CD14-positive monocyte (primary cell): ENCODE results near the gene KIAA0408. TPM values are rescaled to one million over a fixed set of nuclear protein-coding genes. Genes with fewer than 3 reads are reported as not detected.
A peak's percentile ranks its signal among the peaks of the same experiment; 100 is the strongest.

ENCODE experiments used
- DNase-seq, 3 donors: peaks; one replicate each; pipeline ENCODE4 v3.0.0-alpha.2; 2011 to 2022
- H2AFZ ChIP-seq: 2 replicates; pipeline ENCODE4 v1.6.0; 2012; ENCODE audit warnings: mild to moderate bottlenecking, low read depth, low read length, inconsistent platforms; ENCODE audit not compliant: insufficient read depth, poor library complexity, severe bottlenecking
- H3K27ac ChIP-seq, 2 donors: 1 replicate in 1 of 2; 2 replicates in 1 of 2; pipeline ENCODE4 v1.5.1; 2012 to 2013; ENCODE audit warnings: low read length in 2 of 2, control low read depth in 1 of 2, inconsistent platforms in 1 of 2, low read depth in 1 of 2, mild to moderate bottlenecking in 1 of 2
- H3K27me3 ChIP-seq, 2 donors: one replicate each; pipeline versions ENCODE4 v1.6.0 to v1.6.1; 2011 to 2013; ENCODE audit warnings: low read length in 2 of 2; ENCODE audit not compliant: control insufficient read depth in 2 of 2, insufficient read depth in 2 of 2
- H3K36me3 ChIP-seq, 2 donors: replicated peaks in 1 of 2; 1 replicate in 1 of 2; 2 replicates in 1 of 2; pipeline versions ENCODE4 v1.5.1 to v1.6.1; 2012 to 2013; ENCODE audit warnings: low read length in 2 of 2, control low read depth in 1 of 2, inconsistent platforms in 1 of 2, mild to moderate bottlenecking in 1 of 2; ENCODE audit not compliant: insufficient read depth in 2 of 2, control insufficient read depth in 1 of 2
- H3K4me1 ChIP-seq, 2 donors: 1 replicate in 1 of 2; 2 replicates in 1 of 2; pipeline versions ENCODE4 v1.5.1 to v1.6.1; 2012 to 2013; ENCODE audit warnings: low read length in 2 of 2, control low read depth in 1 of 2, inconsistent platforms in 1 of 2, mild to moderate bottlenecking in 1 of 2, moderate library complexity in 1 of 2; ENCODE audit not compliant: insufficient read depth in 2 of 2, control insufficient read depth in 1 of 2
- H3K4me2 ChIP-seq: replicated peaks from 2 replicates; pipeline ENCODE3; 2012; ENCODE audit warnings: low read length, moderate library complexity, mild to moderate bottlenecking; ENCODE audit not compliant: poor library complexity, severe bottlenecking; ENCODE audit errors: extremely low read depth
- H3K4me3 ChIP-seq, 3 experiments: fragments of 200-600 bp in 1 of 3; sonication (generic) in 1 of 3; replicated peaks in 1 of 3; 1 replicate in 2 of 3; 2 replicates in 1 of 3; pipeline ENCODE4 v1.5.1; 2011 to 2013; ENCODE audit warnings: low read length in 3 of 3, mild to moderate bottlenecking in 3 of 3, control low read depth in 2 of 3, low read depth in 2 of 3, inconsistent platforms in 1 of 3, moderate library complexity in 1 of 3
- H3K79me2 ChIP-seq: 2 replicates; pipeline ENCODE4 v1.6.0; 2012; ENCODE audit warnings: mild to moderate bottlenecking, control low read depth, inconsistent platforms, low read length, moderate library complexity; ENCODE audit not compliant: insufficient read depth
- H3K9ac ChIP-seq: 2 replicates; pipeline ENCODE4 v1.6.0; 2017; ENCODE audit warnings: low read length, mild to moderate bottlenecking; ENCODE audit not compliant: insufficient read depth, poor library complexity, severe bottlenecking
- H3K9me3 ChIP-seq, 2 donors: replicated peaks in 1 of 2; 1 replicate in 1 of 2; 2 replicates in 1 of 2; pipeline versions ENCODE4 v1.5.1 to v1.6.1; 2012 to 2013; ENCODE audit warnings: low read length in 2 of 2, control low read depth in 1 of 2; ENCODE audit not compliant: control insufficient read depth in 1 of 2, insufficient read depth in 1 of 2
- H4K20me1 ChIP-seq: 2 replicates; pipeline ENCODE4 v1.6.0; 2012; ENCODE audit warnings: mild to moderate bottlenecking, low read length, control low read depth, moderate library complexity; ENCODE audit not compliant: insufficient read depth
- H3K27ac Mint-ChIP-seq, 7 donors: one replicate each; pipeline ENCODE4 v1.8.0; 2020; ENCODE audit warnings: mild to moderate bottlenecking in 7 of 7, mixed read lengths in 7 of 7, moderate library complexity in 6 of 7, inconsistent platforms in 2 of 7
- H3K27me3 Mint-ChIP-seq, 3 donors: one replicate each; pipeline ENCODE4 v1.8.0; 2021 to 2022; ENCODE audit warnings: low read depth in 3 of 3, mild to moderate bottlenecking in 3 of 3, mixed read lengths in 3 of 3, moderate library complexity in 3 of 3, inconsistent platforms in 1 of 3
- H3K36me3 Mint-ChIP-seq, 2 donors: one replicate each; pipeline ENCODE4 v1.8.0; 2020; ENCODE audit warnings: mixed read lengths in 2 of 2, inconsistent platforms in 1 of 2, mild to moderate bottlenecking in 1 of 2
- H3K4me1 Mint-ChIP-seq: one replicate; pipeline ENCODE4 v1.8.0; 2020; ENCODE audit warnings: mild to moderate bottlenecking, mixed read lengths
- H3K4me3 Mint-ChIP-seq, 2 donors: one replicate each; pipeline ENCODE4 v1.8.0; 2020; ENCODE audit warnings: mild to moderate bottlenecking in 2 of 2, mixed read lengths in 2 of 2, moderate library complexity in 1 of 2
- H3K9me3 Mint-ChIP-seq, 7 donors: one replicate each; pipeline ENCODE4 v1.8.0; 2020 to 2022; ENCODE audit warnings: mixed read lengths in 7 of 7, mild to moderate bottlenecking in 6 of 7, moderate library complexity in 6 of 7, inconsistent platforms in 2 of 7
- WGBS: methylation state at CpG from one replicate; pipeline ENCODE4 v1.1.5; 2013; ENCODE audit warnings: missing lambda C conversion rate; ENCODE audit not compliant: insufficient coverage; 5-methylcytosine and 5-hydroxymethylcytosine counted together
- intact Hi-C, 2 donors: fragments of 100-400 bp; cut with micrococcal nuclease; formaldehyde crosslinking; loops; one replicate each; pipeline versions ENCODE4 v1.15.0 to v1.15.1; 2023
- polyA plus RNA-seq, 3 donors: library from polyadenylated mRNA; depleted of rRNA in 1 of 3; unstranded in 2 of 3; stranded (reverse) in 1 of 3; fragments of 300-500 nt in 2 of 3; fragments of >200 nt in 1 of 3; fragmentation: Illumina TruSeq in 2 of 3; gene quantifications; 1 replicate in 2 of 3; 2 replicates in 1 of 3; pipeline ENCODE4 v1.2.3, GENCODE V29; 2012 to 2021
- TF ChIP-seq, protein P1 (sequence below): fragments of 200-600 bp; IDR thresholded peaks from one replicate; pipeline ENCODE4 v1.8.0; 2022; ENCODE audit warnings: antibody characterized with exemption, mild to moderate bottlenecking

The KIAA0408 gene
- polyA plus RNA-seq, 3 donors: 0.03 TPM; not detected in 2

DNA sequence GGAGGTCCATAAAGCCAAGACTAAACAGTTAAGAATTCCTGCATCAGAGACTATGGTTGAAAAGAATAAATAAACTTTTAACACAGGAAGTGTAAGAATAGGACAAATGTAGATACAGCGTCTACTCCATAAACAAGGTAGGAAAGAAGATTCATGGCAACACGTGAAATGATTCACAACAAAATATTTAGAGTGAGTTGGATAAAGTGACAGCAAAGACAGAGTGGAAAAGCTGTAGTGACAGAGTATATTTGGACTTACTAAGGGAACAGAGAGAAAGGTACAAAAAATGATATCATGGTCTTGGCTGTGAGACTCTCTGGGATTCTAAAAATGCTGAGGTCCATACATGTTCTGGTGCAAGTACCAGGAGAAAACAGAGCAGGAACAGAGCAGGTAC, 21.9 kb upstream of the KIAA0408 start:
- Histone ChIP-seq H3K4me2 (no peak overlapping the region), H2AFZ (no peak overlapping the region), H3K79me2 (no peaks in the 10 kb centered on the region), H3K9ac (no peak overlapping the region), H4K20me1 (no peaks in the 10 kb centered on the region), H3K4me1 (peaks cover 5 to 6% of the 10 kb centered on the region in 2 donors), H3K4me3 (no peak overlapping the region), H3K27ac (no peak overlapping the region), H3K27me3 (peaks cover 0 to 7% of the 10 kb centered on the region in 2 donors), H3K36me3 (no peaks in the 10 kb centered on the region), H3K9me3 (peaks cover 0 to under 1% of the 10 kb centered on the region in 2 donors)
- no peak for DNase-seq
- intact Hi-C loops: no loop called here
- Mint-ChIP-seq H3K4me3 (no peak overlapping the region), H3K36me3 (no peaks in the 10 kb centered on the region), H3K27ac (no peak overlapping the region), H3K9me3 (peaks cover under 1 to 4% (median 2%) of the 10 kb centered on the region in 7 donors), H3K4me1 (peaks cover 15% of the 10 kb centered on the region), H3K27me3 (peaks cover 0 to 4% (median 3%) of the 10 kb centered on the region in 3 donors)
- TF ChIP-seq, protein P1, sequence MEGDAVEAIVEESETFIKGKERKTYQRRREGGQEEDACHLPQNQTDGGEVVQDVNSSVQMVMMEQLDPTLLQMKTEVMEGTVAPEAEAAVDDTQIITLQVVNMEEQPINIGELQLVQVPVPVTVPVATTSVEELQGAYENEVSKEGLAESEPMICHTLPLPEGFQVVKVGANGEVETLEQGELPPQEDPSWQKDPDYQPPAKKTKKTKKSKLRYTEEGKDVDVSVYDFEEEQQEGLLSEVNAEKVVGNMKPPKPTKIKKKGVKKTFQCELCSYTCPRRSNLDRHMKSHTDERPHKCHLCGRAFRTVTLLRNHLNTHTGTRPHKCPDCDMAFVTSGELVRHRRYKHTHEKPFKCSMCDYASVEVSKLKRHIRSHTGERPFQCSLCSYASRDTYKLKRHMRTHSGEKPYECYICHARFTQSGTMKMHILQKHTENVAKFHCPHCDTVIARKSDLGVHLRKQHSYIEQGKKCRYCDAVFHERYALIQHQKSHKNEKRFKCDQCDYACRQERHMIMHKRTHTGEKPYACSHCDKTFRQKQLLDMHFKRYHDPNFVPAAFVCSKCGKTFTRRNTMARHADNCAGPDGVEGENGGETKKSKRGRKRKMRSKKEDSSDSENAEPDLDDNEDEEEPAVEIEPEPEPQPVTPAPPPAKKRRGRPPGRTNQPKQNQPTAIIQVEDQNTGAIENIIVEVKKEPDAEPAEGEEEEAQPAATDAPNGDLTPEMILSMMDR: no peak
- WGBS: no CpG with 5 or more reads among the region's 2 CpGs

DNA sequence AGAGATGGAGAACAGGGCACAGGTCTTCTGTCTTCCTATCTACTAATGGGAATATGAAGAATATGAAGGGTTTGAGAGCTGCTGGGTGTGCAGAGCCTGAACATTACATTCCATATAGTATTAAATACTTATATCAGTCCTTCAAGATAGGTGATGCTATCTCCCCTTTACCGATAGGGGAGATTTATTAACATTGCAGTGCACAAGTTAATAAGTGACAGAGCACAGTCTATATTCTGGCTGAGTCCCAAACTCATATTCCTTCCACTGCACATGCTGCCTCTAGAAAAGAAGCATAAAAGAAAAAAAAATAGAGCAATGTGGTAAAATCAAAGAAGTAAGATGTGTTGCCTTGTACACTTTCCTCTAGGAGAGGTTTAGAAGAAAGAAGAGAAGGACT, 18.5 kb upstream of the KIAA0408 start:
- Histone ChIP-seq H4K20me1 (no peaks in the 10 kb centered on the region), H3K9me3 (peaks cover 6 to 14% of the 10 kb centered on the region in 2 donors), H3K9ac (no peak overlapping the region), H3K4me2 (no peak overlapping the region), H3K79me2 (no peaks in the 10 kb centered on the region), H3K27ac (no peak overlapping the region), H3K27me3 (peaks cover 0 to 16% of the 10 kb centered on the region in 2 donors), H3K4me1 (no peaks in the 10 kb centered on the region), H3K36me3 (no peaks in the 10 kb centered on the region), H3K4me3 (no peak overlapping the region), H2AFZ (no peak overlapping the region)
- Mint-ChIP-seq H3K27ac (peak overlapping the region in 1 of 7 donors; percentile 60), H3K9me3 (peaks cover 11 to 18% (median 15%) of the 10 kb centered on the region in 7 donors), H3K36me3 (no peaks in the 10 kb centered on the region), H3K4me1 (peaks cover 2% of the 10 kb centered on the region), H3K4me3 (no peak overlapping the region), H3K27me3 (peaks cover 0 to 26% (median 8%) of the 10 kb centered on the region in 3 donors)
- TF ChIP-seq, protein P1: no peak
- no peak for DNase-seq
- intact Hi-C loops: no loop called here
- no CpG with 5 or more reads among the region's 1 CpG for WGBS
